ENCODE results near the gene TNFSF8. TPM values are rescaled to one million over a fixed set of nuclear protein-coding genes. Genes with fewer than 3 reads are reported as not detected.

The TNFSF8 gene
- total RNA-seq, 4 donors from 2014 or later = 0.29 to 0.76 TPM; not detected in 2

DNA sequence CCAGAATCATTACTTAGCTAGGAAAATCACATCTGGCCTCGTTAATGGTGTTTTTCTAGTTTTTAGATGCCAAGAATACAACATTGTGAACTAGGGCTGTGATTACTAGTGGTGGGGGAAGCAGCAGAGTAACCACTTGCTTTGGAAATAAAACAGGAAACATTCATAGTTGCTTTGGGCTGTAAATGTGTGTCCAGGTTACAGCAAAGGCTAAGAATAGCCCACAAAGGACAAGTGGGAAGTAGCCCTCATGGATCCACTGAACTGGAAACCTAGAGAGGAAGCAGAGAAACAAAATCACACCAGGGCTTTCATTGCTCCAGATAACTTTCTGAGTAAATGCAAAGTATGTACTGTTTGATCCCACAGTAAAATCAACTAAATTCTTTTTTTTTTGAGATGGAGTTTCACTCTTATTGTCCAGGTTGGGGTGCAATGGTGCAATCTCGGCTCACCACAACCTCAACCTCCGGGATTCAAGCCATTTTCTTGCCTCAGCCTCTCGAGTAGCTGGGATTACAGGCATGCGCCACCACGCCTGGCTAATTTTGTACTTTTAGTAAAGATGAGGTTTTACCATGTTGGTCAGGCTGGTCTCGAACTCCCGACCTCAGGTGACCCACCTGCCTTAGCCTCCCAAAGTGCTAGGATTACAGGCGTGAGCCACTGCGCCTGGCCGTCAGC lies 68.3 kb downstream of the TNFSF8 start:
- H3K27ac ChIP-seq = no peak overlapping the region

DNA sequence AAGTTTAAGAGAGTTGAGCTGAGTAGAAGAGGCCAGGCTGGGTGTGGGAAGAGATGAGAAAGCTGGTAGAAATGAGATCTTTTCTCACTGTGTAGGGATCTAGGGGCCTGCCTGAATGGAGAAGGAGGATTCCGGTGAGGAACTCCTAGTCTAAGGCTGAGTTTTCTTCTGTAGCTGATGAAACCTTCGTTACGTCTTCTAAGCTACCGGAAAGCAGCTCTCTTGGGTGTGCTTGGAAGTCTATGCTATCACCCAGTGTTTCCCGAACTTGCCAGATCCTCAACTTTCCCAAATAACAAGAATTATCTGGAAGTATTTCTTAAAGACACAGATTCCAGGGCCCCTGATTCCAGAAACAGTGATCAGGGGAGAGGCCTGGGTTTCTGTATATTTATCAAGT lies 69.1 kb downstream of the TNFSF8 start:
- intact Hi-C loops (cut with DNase I; ENCODE audit: low total_unique reads) (no loop called here), in situ Hi-C loops (cut with MboI; ENCODE audit: low sequenced_read_pairs in 4 of 4) (no loop called here)
- Histone ChIP-seq H3K36me3 (no peaks in the 10 kb centered on the region), H3K4me1 (no peaks in the 10 kb centered on the region), H3K4me3 (no peak overlapping the region), H3K9me3 (no peaks in the 10 kb centered on the region), H3K27me3 (no peaks in the 10 kb centered on the region), H3K27ac (no peak overlapping the region)
- TF ChIP-seq, protein P1, sequence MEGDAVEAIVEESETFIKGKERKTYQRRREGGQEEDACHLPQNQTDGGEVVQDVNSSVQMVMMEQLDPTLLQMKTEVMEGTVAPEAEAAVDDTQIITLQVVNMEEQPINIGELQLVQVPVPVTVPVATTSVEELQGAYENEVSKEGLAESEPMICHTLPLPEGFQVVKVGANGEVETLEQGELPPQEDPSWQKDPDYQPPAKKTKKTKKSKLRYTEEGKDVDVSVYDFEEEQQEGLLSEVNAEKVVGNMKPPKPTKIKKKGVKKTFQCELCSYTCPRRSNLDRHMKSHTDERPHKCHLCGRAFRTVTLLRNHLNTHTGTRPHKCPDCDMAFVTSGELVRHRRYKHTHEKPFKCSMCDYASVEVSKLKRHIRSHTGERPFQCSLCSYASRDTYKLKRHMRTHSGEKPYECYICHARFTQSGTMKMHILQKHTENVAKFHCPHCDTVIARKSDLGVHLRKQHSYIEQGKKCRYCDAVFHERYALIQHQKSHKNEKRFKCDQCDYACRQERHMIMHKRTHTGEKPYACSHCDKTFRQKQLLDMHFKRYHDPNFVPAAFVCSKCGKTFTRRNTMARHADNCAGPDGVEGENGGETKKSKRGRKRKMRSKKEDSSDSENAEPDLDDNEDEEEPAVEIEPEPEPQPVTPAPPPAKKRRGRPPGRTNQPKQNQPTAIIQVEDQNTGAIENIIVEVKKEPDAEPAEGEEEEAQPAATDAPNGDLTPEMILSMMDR (IDR thresholded peaks at IDR 0.05 in 4 of 5, conservative IDR thresholded peaks at IDR 0.05 in 1 of 5) = no peak
- no peak for TF ChIP-seq POLR2A (IDR thresholded peaks at IDR 0.05)
- ATAC-seq (no peak), DNase-seq (no peak)

More for the DNA sequence above, 68.3 kb downstream of the TNFSF8 start:
- Histone ChIP-seq H3K4me1 (no peaks in the 10 kb centered on the region), H3K9me3 (no peaks in the 10 kb centered on the region), H3K27me3 (no peaks in the 10 kb centered on the region), H3K36me3 (no peaks in the 10 kb centered on the region), H3K4me3 (no peak overlapping the region)
- DNase-seq = no peak
- TF ChIP-seq, protein P1 (IDR thresholded peaks at IDR 0.05 in 4 of 5, conservative IDR thresholded peaks at IDR 0.05 in 1 of 5) = no peak
- TF ChIP-seq POLR2A (IDR thresholded peaks at IDR 0.05) = no peak
- intact Hi-C loops (cut with DNase I; ENCODE audit: low total_unique reads) = no loop called here
- ATAC-seq = no peak
- in situ Hi-C loops (cut with MboI; ENCODE audit: low sequenced_read_pairs in 4 of 4) = no loop called here

DNA sequence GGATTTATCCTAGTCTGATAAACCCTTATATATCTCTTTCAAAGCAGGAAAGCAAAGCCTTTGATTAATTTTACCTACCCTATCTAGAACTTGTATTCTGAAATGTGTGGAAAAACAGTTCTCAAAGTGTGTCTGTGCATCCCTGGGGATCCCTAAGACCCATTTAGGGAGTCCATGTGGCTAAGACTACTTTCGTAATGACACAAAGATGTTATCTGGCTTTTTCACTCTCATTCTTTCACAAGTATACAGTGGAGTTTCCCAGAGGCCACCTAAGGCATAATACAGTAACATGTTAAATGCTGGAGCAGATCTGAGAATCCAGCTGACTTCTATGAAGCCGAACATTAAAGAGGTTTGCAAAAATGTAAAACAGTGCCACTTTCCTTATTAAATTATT lies 70.2 kb downstream of the TNFSF8 start:
- H3K36me3 ChIP-seq = no peaks in the 10 kb centered on the region
- no peaks in the 10 kb centered on the region for H3K4me1 ChIP-seq
- TF ChIP-seq POLR2A (IDR thresholded peaks at IDR 0.05) = no peak
- TF ChIP-seq, protein P1 (IDR thresholded peaks at IDR 0.05 in 4 of 5, conservative IDR thresholded peaks at IDR 0.05 in 1 of 5) = no peak
- H3K27me3 ChIP-seq = no peaks in the 10 kb centered on the region
- no peak overlapping the region for H3K4me3 ChIP-seq
- DNase-seq (no peak), ATAC-seq (no peak)
- intact Hi-C loops (cut with DNase I; ENCODE audit: low total_unique reads) = no loop called here
- H3K9me3 ChIP-seq = no peaks in the 10 kb centered on the region
- in situ Hi-C loops (cut with MboI; ENCODE audit: low sequenced_read_pairs in 4 of 4) = no loop called here
- H3K27ac ChIP-seq = no peak overlapping the region

DNA sequence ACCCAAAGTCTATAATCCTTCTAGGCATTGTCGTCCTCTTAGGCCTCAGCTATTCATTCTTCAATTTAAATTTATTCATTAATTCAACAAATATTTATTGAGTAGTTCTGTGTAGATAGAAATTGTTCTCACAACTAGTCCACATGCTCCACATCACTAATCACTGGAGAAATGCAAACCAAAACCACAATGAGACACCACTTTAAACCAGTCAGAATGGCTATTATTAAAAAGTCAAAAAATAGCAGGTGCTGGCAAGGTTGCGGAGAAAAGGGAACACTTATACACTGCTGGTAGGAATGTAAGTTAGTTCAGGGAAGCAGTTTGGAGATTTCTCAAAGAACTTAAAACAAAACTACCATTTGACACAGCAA lies 73.5 kb downstream of the TNFSF8 start:
- intact Hi-C loops (cut with DNase I; ENCODE audit: low total_unique reads) (no loop called here), in situ Hi-C loops (cut with MboI; ENCODE audit: low sequenced_read_pairs in 4 of 4) (no loop called here)
- DNase-seq (no peak), ATAC-seq (no peak)
- no peaks in the 10 kb centered on the region for H3K27me3 ChIP-seq
- no peaks in the 10 kb centered on the region for H3K4me1 ChIP-seq
- no peaks in the 10 kb centered on the region for H3K9me3 ChIP-seq
- H3K27ac ChIP-seq = no peak overlapping the region
- no peak for TF ChIP-seq POLR2A (IDR thresholded peaks at IDR 0.05)
- TF ChIP-seq, protein P1 (IDR thresholded peaks at IDR 0.05 in 4 of 5, conservative IDR thresholded peaks at IDR 0.05 in 1 of 5) = no peak
- H3K4me3 ChIP-seq = no peak overlapping the region
- no peaks in the 10 kb centered on the region for H3K36me3 ChIP-seq
